Amniotic epithelial cell (primary cell): ENCODE measurements around the gene C11orf21.

Experiments used
- DNase-seq: peaks from one replicate; pipeline ENCODE4 v3.0.0-alpha.2; 2010; ENCODE audit warnings: low read depth

The C11orf21 gene

GRCh38 chr11:2308713-2309112 lies 7.0 kb upstream of the C11orf21 start:
- no peak for DNase-seq

- no peak for DNase-seq
Measured at GRCh38 chr11:2307501-2308331, 6.0 kb upstream of the C11orf21 start.

GRCh38 chr11:2306877-2307500 lies 5.3 kb upstream of the C11orf21 start:
- no peak for DNase-seq

GRCh38 chr11:2306452-2306823 lies 4.7 kb upstream of the C11orf21 start:
- DNase-seq: peak; percentile 93

GRCh38 chr11:2305788-2306451 lies 4.2 kb upstream of the C11orf21 start:
- no peak for DNase-seq

- DNase-seq: peak; percentile 47
Measured at GRCh38 chr11:2305140-2305778, 3.5 kb upstream of the C11orf21 start.

GRCh38 chr11:2304506-2305139 lies 2.9 kb upstream of the C11orf21 start:
- DNase-seq: peak; percentile 14

GRCh38 chr11:2303627-2304505 lies 2.1 kb upstream of the C11orf21 start:
- DNase-seq: no peak

GRCh38 chr11:2302896-2303626 lies 1.3 kb upstream of the C11orf21 start:
- no peak for DNase-seq

- DNase-seq: no peak
Measured at GRCh38 chr11:2302306-2302895, 683 bp upstream of the C11orf21 start.

- no peak for DNase-seq
Measured at GRCh38 chr11:2300936-2301630, 635 bp downstream of the C11orf21 start.

GRCh38 chr11:2300290-2300935 lies 1.3 kb downstream of the C11orf21 start:
- no peak for DNase-seq

GRCh38 chr11:2299773-2300172 lies 1.9 kb downstream of the C11orf21 start:
- no peak for DNase-seq

- DNase-seq: no peak
Measured at GRCh38 chr11:2298795-2299761, 2.6 kb downstream of the C11orf21 start.

- DNase-seq: no peak
Measured at GRCh38 chr11:2298131-2298794, 3.5 kb downstream of the C11orf21 start.

- DNase-seq: no peak
Measured at GRCh38 chr11:2297623-2298030, 4.1 kb downstream of the C11orf21 start.
